ENCODE data around the gene EPB41. TPM values are rescaled to one million over a fixed set of nuclear protein-coding genes. Genes with fewer than 3 reads are reported as not detected.

Gene EPB41
- total RNA-seq, 3 donors from 2014 or later, result 64.3 to 66.3 (median 65.8) TPM

DNA sequence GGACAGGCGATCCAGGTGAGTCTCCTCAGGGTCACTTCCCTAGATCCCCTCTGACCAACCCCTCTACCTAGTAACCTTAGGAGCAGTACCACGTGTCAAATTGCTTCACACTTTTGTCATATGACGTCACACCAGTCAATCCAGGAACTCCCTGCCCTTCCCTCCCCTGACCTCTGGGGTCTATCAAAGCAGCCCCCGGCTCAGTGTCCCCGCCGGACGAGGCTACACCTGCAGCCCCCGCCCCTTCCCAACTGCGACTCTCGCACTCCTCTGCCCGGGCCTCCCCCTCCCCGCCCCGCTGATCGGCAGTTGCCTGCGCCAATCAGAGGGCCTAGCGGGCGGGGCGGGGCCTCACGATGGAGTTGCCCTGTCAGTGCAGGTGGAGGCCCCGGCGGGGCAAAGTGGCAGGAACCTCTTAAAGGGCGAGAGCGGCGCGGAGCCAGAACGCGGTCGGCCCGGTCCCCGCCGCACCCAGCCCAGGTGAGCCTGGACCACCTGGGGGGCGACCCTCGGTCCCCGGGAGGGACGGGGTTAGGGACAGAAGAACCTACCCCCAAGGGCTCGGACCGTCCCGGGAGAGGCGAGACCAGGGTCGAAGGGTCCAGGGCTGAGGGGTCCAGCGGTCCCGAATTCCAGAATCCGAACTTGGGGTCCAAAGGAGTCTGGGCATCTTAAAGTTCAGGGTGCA, 27.5 kb upstream of the EPB41 start:
- ATAC-seq (peak; percentile 83), DNase-seq (peak; percentile 90)
- H3K4me1 Mint-ChIP-seq (ENCODE audit: low read depth), result peaks cover 54% of the 10 kb centered on the region
- H3K27me3 Mint-ChIP-seq (ENCODE audit: low read depth), result no peaks in the 10 kb centered on the region
- H3K9me3 Mint-ChIP-seq, result peaks cover 3% of the 10 kb centered on the region
- H3K4me3 Mint-ChIP-seq, result peak overlapping the region; percentile 86
- no peaks in the 10 kb centered on the region for H3K36me3 Mint-ChIP-seq (ENCODE audit: insufficient read depth)

DNA sequence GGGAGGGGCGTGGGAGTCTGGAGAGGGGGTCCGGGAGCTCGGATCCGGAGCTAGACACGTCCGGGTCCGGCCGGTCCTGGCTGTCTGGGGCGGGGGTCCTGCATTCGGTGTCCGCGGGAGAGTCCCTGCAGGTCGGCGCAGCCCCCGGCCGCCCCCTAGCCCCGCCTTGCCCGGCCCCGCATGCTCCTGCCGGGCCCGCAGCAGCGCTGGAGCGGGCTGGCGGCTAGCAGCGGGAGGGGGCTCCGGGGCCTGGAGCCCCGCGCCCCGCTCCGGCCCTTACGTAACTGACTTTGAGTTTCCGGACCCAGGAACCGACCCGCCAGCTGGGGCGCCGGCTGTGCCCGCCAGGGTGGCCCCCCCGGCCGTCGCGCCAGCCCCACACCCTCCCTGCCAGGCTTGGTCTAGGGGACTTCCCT, 26.9 kb upstream of the EPB41 start:
- ATAC-seq, result peak; percentile 10 to 11
- Mint-ChIP-seq H3K4me1 (ENCODE audit: low read depth) (peaks cover 49% of the 10 kb centered on the region), H3K4me3 (peak overlapping the region; percentile 92), H3K9me3 (peaks cover 3% of the 10 kb centered on the region), H3K27me3 (ENCODE audit: low read depth) (no peaks in the 10 kb centered on the region), H3K36me3 (ENCODE audit: insufficient read depth) (no peaks in the 10 kb centered on the region)
- DNase-seq, result peak; percentile 48

DNA sequence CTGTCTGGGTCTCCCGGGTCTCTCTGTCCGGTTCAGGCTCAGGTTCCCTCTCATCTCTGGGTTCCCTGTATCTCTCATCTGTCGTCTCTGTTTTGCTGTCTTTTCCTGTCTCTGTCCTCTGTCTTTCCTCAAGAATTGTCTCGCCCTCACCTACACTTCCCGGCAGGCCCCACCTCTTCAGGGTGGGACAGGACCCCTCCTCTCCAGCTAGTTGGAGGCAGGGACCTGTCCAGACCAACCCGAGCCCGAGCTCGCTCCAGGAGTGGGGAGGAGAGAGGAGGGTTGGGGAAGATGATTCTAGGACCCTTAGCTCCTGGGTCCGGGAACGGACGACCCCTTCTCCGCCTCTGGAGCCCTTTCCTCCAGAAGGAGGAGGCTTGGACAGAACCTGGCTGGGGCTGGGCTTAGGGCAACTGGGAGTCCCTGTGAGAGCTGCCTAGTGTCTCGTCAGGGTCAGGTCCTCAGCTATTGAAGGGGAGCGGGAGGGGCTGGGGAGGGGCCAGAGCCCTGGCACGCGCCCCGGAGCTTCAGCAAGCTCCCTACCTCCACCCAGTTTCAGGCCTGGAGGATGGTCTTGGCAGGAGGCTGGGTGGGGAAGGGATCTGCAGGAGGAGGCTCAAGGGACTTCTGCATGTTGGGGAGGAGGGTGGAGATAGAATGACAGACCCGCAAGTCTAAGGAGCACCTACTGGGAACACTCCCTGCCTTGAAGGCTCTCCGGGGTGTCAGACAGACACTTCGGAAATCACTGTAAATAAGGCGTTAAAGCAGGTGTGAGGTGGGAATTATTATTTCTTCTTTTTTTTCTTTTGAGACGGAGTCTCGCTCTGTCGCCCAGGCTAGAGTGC, 26.3 kb upstream of the EPB41 start:
- Mint-ChIP-seq H3K4me1 (ENCODE audit: low read depth) (peaks cover 49% of the 10 kb centered on the region), H3K9me3 (peaks cover 3% of the 10 kb centered on the region), H3K4me3 (peak overlapping the region; percentile 92), H3K27me3 (ENCODE audit: low read depth) (no peaks in the 10 kb centered on the region), H3K36me3 (ENCODE audit: insufficient read depth) (no peaks in the 10 kb centered on the region)
- no peak for DNase-seq
- ATAC-seq, result no peak

DNA sequence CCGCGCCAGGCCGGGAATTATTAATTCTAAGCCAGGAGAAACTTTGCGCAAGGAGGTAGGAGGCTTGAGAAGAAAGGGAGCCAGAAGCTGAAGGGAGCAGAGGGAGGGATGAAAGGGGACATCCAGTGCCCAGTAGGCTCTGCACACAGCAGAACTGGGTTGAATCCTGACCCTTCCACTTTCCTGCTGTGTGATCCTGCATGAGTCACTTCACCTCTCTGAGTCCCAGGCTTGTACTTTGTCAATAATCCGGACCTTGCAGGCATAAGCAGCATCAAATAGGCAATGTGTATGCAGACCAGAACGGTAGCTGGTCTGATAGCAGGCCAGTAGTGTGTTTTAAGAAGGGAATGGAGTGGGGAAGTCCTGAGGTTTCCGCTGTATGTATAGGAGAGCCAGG, 25.5 kb upstream of the EPB41 start:
- no peak for DNase-seq
- Mint-ChIP-seq H3K27me3 (ENCODE audit: low read depth) (no peaks in the 10 kb centered on the region), H3K4me3 (peak overlapping the region; percentile 92), H3K4me1 (ENCODE audit: low read depth) (peaks cover 51% of the 10 kb centered on the region), H3K9me3 (peaks cover 3% of the 10 kb centered on the region), H3K36me3 (ENCODE audit: insufficient read depth) (no peaks in the 10 kb centered on the region)
- ATAC-seq, result no peak

DNA sequence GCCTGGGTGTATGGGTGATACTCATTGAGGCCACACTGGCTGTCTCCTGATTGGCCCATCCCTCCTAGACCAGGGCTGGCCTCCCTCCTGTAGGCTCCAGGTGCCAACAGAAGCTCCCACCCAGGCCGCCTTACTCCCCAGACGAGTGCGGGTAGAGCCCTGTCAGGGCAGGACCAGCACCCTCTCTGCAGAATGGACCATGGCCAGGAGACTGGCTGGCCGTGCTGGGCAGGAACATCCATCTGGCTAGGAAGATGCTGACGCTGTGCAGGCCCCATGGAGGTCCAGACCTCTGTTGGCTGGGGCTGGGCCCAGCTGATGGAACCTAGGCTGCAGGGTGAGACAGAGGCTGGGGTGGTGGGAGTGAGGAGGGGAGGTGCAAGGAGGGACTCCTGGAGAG, 25.0 kb upstream of the EPB41 start:
- H3K27me3 Mint-ChIP-seq (ENCODE audit: low read depth), result no peaks in the 10 kb centered on the region
- peak overlapping the region; percentile 50 for H3K4me3 Mint-ChIP-seq
- H3K4me1 Mint-ChIP-seq (ENCODE audit: low read depth), result peaks cover 49% of the 10 kb centered on the region
- peaks cover 3% of the 10 kb centered on the region for H3K9me3 Mint-ChIP-seq
- ATAC-seq (no peak), DNase-seq (no peak)
- no peaks in the 10 kb centered on the region for H3K36me3 Mint-ChIP-seq (ENCODE audit: insufficient read depth)

DNA sequence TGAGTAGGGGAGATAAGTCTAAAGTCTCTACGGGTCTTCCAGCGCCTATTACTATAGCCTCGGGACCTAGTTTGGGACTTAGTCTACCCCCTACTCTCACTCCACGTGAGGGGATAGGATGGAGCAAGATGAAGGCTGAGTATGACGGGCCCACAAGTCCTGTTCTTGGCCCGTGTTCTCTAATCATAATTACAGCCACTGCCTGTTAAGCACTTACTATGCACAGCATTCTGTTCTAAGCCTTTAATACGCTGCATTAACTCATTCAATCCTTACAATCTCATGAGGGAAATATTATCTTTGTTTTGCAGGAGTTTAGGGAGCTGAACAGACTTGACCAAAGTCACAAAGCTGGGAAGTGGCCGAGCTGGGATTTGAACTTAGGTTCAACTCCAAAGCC, 23.9 kb upstream of the EPB41 start:
- H3K27me3 Mint-ChIP-seq (ENCODE audit: low read depth), result no peaks in the 10 kb centered on the region
- no peak overlapping the region for H3K4me3 Mint-ChIP-seq
- peaks cover 40% of the 10 kb centered on the region for H3K4me1 Mint-ChIP-seq (ENCODE audit: low read depth)
- no peaks in the 10 kb centered on the region for H3K36me3 Mint-ChIP-seq (ENCODE audit: insufficient read depth)
- H3K9me3 Mint-ChIP-seq, result peaks cover 3% of the 10 kb centered on the region
- no peak for DNase-seq
- ATAC-seq, result no peak

DNA sequence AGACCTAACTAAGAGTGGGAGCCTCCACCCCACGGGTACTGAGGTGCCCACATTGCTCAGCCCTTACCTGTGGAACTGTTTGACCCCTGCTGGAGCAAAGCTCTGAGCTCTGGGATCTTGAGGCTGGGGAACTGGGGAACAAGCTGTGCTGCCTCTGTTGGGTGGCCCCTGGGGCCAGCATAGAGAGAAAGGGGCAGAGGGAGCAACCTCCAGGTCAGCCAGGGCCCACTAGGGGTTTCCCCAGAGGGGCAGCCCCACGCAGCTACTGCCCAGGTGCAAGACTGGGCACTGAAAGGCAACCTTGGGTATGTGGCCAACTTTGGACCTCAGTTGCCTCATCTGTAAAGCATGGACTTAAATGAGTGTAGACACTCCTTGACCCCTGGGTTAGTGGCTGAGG, 23.5 kb upstream of the EPB41 start:
- Mint-ChIP-seq H3K9me3 (peaks cover 3% of the 10 kb centered on the region), H3K27me3 (ENCODE audit: low read depth) (no peaks in the 10 kb centered on the region), H3K4me1 (ENCODE audit: low read depth) (peaks cover 36% of the 10 kb centered on the region), H3K4me3 (no peak overlapping the region), H3K36me3 (ENCODE audit: insufficient read depth) (no peaks in the 10 kb centered on the region)
- ATAC-seq (no peak), DNase-seq (no peak)

DNA sequence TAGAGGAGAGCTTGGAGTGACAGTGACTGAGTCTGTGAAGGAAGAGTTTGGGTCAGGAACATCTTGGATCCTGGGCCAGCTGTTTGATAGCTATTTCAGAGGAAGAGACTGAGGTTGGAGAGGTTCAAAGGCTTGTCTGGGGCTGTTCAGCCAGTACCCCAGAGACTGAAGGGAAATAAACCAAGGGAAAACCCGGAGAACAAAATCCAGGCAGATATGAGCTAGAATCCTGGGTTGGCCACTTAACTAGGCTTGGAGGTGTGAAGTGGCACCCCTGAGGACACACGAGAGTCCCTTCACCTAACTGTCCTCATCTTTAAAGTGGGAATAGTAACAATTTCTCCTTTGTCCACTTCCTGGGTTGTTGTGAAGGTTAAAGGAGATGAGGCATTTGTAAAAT, 23.1 kb upstream of the EPB41 start:
- Mint-ChIP-seq H3K4me1 (ENCODE audit: low read depth) (peaks cover 33% of the 10 kb centered on the region), H3K36me3 (ENCODE audit: insufficient read depth) (peaks cover 1% of the 10 kb centered on the region), H3K27me3 (ENCODE audit: low read depth) (no peaks in the 10 kb centered on the region), H3K4me3 (no peak overlapping the region), H3K9me3 (peaks cover under 1% of the 10 kb centered on the region)
- no peak for ATAC-seq
- no peak for DNase-seq

DNA sequence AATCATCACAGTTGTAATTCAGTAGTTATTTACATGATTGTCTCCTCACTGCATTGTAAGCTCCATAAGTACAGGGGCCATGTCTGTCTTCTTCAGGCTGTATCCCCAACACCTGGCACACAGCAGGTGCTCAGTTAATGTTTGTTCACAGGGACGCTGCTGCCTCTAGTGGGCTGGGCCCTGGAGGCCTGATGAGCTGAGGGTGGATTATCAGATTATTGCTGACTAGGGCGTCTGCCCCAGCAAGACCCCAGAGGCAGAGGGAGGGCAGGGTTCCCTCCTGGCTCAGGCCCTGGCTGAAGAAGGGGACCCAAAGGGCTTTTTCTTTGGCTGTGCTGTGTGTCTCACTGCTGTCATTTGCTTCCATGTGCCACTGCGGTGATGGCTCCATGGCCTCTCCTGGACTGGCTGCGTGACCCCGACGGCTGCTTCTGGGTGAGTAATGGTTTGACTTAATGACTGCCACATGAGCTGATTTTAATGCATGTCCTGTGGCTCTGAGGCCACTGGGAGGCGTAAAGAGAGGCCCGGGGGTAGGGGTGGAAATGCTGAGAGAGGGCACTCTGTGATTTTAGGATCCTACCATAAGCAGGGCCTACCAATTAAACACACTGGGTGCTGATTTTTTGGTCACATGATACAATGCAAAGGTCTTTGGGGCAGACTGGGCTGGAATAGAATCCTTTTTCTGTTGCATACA, 20.8 kb upstream of the EPB41 start:
- H3K9me3 Mint-ChIP-seq, result no peaks in the 10 kb centered on the region
- peak; percentile 18 for DNase-seq
- H3K36me3 Mint-ChIP-seq (ENCODE audit: insufficient read depth), result peaks cover 6% of the 10 kb centered on the region

DNA sequence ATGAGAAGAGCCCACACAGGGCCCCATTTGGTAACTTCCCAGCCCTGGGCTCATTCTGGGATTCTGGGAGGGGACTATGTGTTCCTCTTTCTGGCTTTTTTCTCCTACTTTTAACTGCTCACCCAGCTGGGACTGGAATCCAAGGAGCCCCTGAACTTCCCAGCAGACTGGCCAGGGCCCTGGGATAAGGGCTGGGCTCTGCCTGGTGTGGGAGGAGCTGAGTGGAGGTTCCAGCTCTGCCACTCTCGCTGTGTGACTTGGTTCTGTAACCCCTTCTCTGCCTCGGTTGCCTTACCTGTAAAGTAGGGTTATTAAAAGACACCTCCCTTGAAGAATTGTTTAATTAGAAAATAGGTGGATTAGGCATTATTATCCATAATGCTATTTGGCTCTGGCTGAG, 19.6 kb upstream of the EPB41 start:
- Mint-ChIP-seq H3K4me3 (no peak overlapping the region), H3K9me3 (no peaks in the 10 kb centered on the region), H3K27me3 (ENCODE audit: low read depth) (no peaks in the 10 kb centered on the region), H3K36me3 (ENCODE audit: insufficient read depth) (peaks cover 6% of the 10 kb centered on the region), H3K4me1 (ENCODE audit: low read depth) (peaks cover 38% of the 10 kb centered on the region)
- no peak for ATAC-seq
- DNase-seq, result no peak

More for the DNA sequence above, 20.8 kb upstream of the EPB41 start:
- Mint-ChIP-seq H3K4me3 (no peak overlapping the region), H3K4me1 (ENCODE audit: low read depth) (peaks cover 38% of the 10 kb centered on the region), H3K27me3 (ENCODE audit: low read depth) (no peaks in the 10 kb centered on the region)
- ATAC-seq, result peak; percentile 33 to 34

DNA sequence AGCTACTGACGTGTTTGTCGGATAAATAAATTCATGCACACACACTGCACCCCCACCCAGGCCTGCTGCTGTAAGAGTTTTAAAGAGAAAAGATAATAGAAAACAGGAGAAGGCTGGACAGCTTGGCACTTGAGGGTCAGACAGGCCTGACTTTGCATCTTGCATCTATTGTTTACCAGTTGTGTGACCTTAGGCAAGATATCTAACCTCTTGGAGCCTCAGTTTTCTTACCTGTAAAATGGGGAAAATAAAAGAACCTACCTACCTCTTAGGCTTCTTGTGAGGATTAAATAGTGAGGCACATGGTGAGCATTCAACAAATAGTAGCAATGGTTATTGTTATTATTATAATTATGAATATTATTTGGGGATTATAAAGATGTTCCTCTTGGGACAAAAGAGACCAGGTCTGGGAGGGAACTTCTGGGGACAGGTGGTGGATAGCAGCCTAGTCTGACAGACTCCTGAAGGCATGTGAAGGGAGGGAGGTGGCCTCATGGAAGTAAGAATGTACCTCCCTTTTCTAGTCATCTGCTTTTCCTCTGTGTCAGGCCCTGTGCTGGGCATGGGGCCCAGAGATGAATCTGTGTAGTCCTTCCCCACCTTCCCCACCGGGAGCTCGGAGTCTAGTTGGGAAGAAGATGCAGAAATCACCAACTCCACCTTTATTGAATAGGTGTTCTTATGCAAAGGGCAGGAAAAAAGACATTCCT, 18.3 kb upstream of the EPB41 start:
- Mint-ChIP-seq H3K27me3 (ENCODE audit: low read depth) (no peaks in the 10 kb centered on the region), H3K9me3 (no peaks in the 10 kb centered on the region), H3K4me1 (ENCODE audit: low read depth) (peaks cover 32% of the 10 kb centered on the region), H3K36me3 (ENCODE audit: insufficient read depth) (peaks cover 6% of the 10 kb centered on the region), H3K4me3 (no peak overlapping the region)
- DNase-seq (no peak), ATAC-seq (no peak)

DNA sequence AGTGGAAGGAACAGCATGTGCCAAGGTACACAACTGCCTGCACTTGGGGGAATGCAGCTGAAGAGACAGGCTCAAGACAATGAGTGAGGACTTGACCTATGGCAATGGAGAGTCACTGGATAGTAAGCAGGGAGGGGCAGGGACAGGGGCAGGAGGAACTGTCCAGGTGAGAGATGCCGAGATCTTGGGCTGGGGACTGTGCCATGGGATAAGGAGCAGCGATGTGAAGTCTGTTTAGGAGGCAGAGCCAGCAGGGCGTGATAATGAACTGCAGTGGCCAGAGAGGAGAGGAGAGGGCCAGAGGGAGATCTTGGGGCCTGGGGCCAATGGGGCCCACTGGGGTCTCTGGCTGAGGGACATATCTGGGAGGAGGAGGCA, 17.8 kb upstream of the EPB41 start:
- DNase-seq, result no peak
- Mint-ChIP-seq H3K4me3 (no peak overlapping the region), H3K27me3 (ENCODE audit: low read depth) (no peaks in the 10 kb centered on the region), H3K36me3 (ENCODE audit: insufficient read depth) (peaks cover 6% of the 10 kb centered on the region), H3K4me1 (ENCODE audit: low read depth) (peaks cover 31% of the 10 kb centered on the region), H3K9me3 (no peaks in the 10 kb centered on the region)
- ATAC-seq, result no peak

DNA sequence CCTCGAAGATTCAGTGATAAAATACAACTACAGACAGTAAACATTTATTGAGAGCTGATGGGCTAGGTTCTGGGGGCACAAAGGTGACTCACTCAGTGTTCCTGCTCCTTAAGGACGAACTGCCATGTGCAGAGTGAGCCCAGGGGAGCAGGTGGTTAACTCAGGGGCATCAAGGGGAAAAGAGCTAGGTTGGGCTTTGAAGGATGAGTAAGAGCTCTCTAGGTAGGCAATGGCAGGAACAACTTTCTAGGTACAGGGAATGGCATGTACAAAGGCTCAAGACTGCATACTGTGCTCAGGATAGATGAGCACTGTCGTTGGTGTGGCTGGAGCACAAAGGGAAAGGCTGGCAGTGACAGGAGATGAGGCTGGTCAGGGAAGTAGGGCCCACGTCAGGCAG, 16.6 kb upstream of the EPB41 start:
- Mint-ChIP-seq H3K9me3 (no peaks in the 10 kb centered on the region), H3K4me1 (ENCODE audit: low read depth) (peaks cover 33% of the 10 kb centered on the region), H3K27me3 (ENCODE audit: low read depth) (no peaks in the 10 kb centered on the region), H3K4me3 (no peak overlapping the region), H3K36me3 (ENCODE audit: insufficient read depth) (peaks cover 6% of the 10 kb centered on the region)
- ATAC-seq (no peak), DNase-seq (no peak)

DNA sequence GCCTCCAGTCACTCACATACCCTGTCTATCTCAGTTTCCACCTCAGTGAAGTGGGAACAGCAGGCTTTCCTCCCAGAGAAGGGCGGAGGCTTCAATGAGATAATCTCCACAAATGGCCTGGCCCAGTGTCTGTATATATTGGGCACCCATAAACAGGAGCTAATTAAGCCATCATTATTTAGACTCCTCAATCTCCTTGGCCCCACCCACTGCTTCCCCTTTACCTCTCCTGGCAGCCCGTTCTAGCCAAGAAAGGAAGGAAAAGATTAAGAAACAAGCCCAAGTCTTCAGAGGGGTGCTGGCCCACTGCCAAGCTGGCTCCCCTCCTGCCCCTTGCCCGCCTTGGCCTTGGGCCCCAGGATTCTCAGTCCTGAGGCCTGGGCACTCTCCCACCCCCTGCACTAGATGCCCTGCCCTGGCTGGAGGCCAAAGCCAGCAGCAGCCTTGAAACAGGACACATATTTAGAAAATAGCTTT, 15.9 kb upstream of the EPB41 start:
- no peak for ATAC-seq
- Mint-ChIP-seq H3K4me1 (ENCODE audit: low read depth) (peaks cover 31% of the 10 kb centered on the region), H3K36me3 (ENCODE audit: insufficient read depth) (peaks cover 6% of the 10 kb centered on the region), H3K4me3 (no peak overlapping the region), H3K27me3 (ENCODE audit: low read depth) (no peaks in the 10 kb centered on the region), H3K9me3 (no peaks in the 10 kb centered on the region)
- DNase-seq, result no peak

Measured in activated T-cell treated with anti-CD3 and anti-CD28 coated beads, Interleukin-2, amount 50 U/mL, for 4 hours (primary cell).